ENCODE data around the gene OR51E2.
"Not testable (repeated sequence)": the region's sequence is repeated elsewhere in the genome, so short reads cannot be mapped to it uniquely, and the experiment has no call there.

OR51E2 gene

GRCh38 chr11:4697585-4697984, at the start of gene OR51E2:
Gene OR51E2 (minus strand): TSS chr11:4697853. CDS start chr11:4682711, 15,142 bp downstream.
- no peak for DNase-seq

- no peak for DNase-seq
Measured at GRCh38 chr11:4740735-4741134, 43.1 kb upstream of the OR51E2 start.

GRCh38 chr11:4727171-4727570, 29.5 kb upstream of the OR51E2 start:
- no peak for DNase-seq

GRCh38 chr11:4722616-4723534, 25.2 kb upstream of the OR51E2 start:
- not testable (repeated sequence) for DNase-seq

- DNase-seq, result no peak
Measured at GRCh38 chr11:4714300-4714699, 16.6 kb upstream of the OR51E2 start.

GRCh38 chr11:4713241-4713640, 15.6 kb upstream of the OR51E2 start:
- no peak for DNase-seq

- no peak for DNase-seq
Measured at GRCh38 chr11:4704790-4705334, 7.2 kb upstream of the OR51E2 start.

- DNase-seq, result no peak
Measured at GRCh38 chr11:4704054-4704789, 6.6 kb upstream of the OR51E2 start, which contains the start of gene MMP26. Gene MMP26 (plus strand): TSS chr11:4704784.

- no peak for DNase-seq
Measured at GRCh38 chr11:4700436-4700820, 2.8 kb upstream of the OR51E2 start.

GRCh38 chr11:4699697-4700435, 2.2 kb upstream of the OR51E2 start:
- DNase-seq, result no peak

GRCh38 chr11:4695442-4695841, 2.2 kb downstream of the OR51E2 start:
- DNase-seq, result no peak

GRCh38 chr11:4684631-4685285, 12.9 kb downstream of the OR51E2 start:
- DNase-seq, result peak; percentile 6

GRCh38 chr11:4682623-4683419, 14.8 kb downstream of the OR51E2 start:
- DNase-seq, result no peak

GRCh38 chr11:4680341-4680740, 17.3 kb downstream of the OR51E2 start:
- DNase-seq, result no peak

GRCh38 chr11:4677948-4678347, 19.7 kb downstream of the OR51E2 start:
- no peak for DNase-seq

GRCh38 chr11:4673781-4674180, 23.9 kb downstream of the OR51E2 start:
- no peak for DNase-seq

GRCh38 chr11:4672470-4672869, 25.2 kb downstream of the OR51E2 start:
- DNase-seq, result no peak

GRCh38 chr11:4671741-4672140, 25.9 kb downstream of the OR51E2 start:
- no peak for DNase-seq

- no peak for DNase-seq
Measured at GRCh38 chr11:4665424-4665823, 32.2 kb downstream of the OR51E2 start.

- DNase-seq, result no peak
Measured at GRCh38 chr11:4664786-4665185, 32.9 kb downstream of the OR51E2 start.

GRCh38 chr11:4664183-4664582, 33.5 kb downstream of the OR51E2 start:
- no peak for DNase-seq

- no peak for DNase-seq
Measured at GRCh38 chr11:4662876-4663275, 34.8 kb downstream of the OR51E2 start.
